ENCODE data around the gene TMOD1.

The TMOD1 gene

DNA sequence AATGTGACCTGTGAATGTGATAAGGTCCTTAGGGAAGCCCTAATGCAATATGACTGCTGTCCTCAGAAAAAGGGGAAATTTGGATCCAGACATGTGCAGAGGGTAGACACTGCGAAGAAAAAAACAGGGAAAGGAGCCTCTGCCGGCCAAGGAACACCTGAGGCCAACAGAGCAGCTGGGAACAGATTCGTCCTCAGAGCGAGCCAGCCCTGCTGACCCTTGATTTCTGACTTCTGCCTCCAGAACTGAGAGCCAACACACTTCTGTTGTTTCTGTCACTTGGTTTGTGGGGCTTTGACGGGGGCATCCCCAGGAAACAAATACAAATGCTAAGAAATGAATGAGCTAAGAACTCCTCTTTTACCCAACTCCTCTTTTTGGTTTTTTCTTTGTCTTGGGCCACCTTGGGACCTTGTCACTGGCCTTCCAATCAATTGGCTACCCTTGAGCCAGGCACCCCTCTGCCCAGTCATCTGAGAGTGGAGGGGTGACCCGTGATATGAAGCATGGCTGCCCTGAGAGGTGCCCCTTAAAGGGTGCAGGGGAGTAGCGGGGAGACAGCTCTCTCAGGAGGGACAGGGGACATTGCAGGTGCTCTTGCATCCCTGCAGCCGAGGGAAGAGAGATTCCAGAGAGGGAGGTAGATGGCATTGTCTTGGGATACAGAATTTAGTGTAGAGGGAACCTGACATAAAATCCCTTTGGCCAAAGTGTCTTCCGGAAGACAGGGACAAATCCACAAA lies 16.9 kb downstream of the TMOD1 start:
- Histone ChIP-seq H3K9me3 (ENCODE audit: control insufficient read depth, insufficient read depth, low read length) (no peaks in the 10 kb centered on the region), H3K4me3 (ENCODE audit: low read length) (no peak overlapping the region), H3K9me2 (replicated peaks; ENCODE audit: control insufficient read depth, low read length) (no peaks in the 10 kb centered on the region), H3K27me3 (ENCODE audit: control insufficient read depth, low read length) (no peaks in the 10 kb centered on the region; the same call in 1 of the 2 replicates), H3K79me2 (ENCODE audit: control insufficient read depth, low read length) (no peaks in the 10 kb centered on the region), H3F3A (ENCODE audit: control insufficient read depth, insufficient read depth) (no peaks in the 10 kb centered on the region), H3K36me3 (ENCODE audit: control insufficient read depth, low read length) (no peaks in the 10 kb centered on the region), H3K4me2 (ENCODE audit: low read length) (no peak overlapping the region), H3K27ac (ENCODE audit: low read depth, low read length) (no peak overlapping the region), H4K20me1 (ENCODE audit: control insufficient read depth, insufficient read depth, low read depth, low read length) (no peaks in the 10 kb centered on the region), H3K4me1 (ENCODE audit: control insufficient read depth, low read length) (no peaks in the 10 kb centered on the region)
- no peak for TF ChIP-seq EZH2phosphoT487 (IDR thresholded peaks at IDR 0.05; ENCODE audit: borderline replicate concordance, low read length)
- TF ChIP-seq, protein P1, sequence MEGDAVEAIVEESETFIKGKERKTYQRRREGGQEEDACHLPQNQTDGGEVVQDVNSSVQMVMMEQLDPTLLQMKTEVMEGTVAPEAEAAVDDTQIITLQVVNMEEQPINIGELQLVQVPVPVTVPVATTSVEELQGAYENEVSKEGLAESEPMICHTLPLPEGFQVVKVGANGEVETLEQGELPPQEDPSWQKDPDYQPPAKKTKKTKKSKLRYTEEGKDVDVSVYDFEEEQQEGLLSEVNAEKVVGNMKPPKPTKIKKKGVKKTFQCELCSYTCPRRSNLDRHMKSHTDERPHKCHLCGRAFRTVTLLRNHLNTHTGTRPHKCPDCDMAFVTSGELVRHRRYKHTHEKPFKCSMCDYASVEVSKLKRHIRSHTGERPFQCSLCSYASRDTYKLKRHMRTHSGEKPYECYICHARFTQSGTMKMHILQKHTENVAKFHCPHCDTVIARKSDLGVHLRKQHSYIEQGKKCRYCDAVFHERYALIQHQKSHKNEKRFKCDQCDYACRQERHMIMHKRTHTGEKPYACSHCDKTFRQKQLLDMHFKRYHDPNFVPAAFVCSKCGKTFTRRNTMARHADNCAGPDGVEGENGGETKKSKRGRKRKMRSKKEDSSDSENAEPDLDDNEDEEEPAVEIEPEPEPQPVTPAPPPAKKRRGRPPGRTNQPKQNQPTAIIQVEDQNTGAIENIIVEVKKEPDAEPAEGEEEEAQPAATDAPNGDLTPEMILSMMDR (IDR thresholded peaks at IDR 0.05; ENCODE audit: low read depth, low read length, poor library complexity, severe bottlenecking), result no peak

DNA sequence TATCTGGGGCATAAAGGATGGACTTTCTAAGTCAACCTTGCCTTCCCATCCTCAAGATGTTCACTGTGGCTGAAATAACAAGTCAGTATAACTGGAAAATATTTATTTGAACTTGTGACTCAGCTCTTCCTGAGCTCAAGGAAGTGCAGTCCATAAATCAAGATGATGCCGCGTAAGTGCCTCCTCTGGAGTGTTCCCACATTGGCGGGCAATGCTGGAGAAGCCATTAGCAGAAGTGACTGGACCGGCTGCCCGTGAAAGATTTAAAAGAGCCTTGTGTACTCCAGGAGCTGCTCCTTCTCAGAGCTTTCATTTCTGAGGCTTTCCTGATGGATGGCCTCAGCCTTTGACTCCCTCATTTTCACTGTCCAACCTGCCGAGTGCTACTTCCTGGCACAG lies 17.4 kb downstream of the TMOD1 start:
- Histone ChIP-seq H4K20me1 (ENCODE audit: control insufficient read depth, insufficient read depth, low read depth, low read length) (no peaks in the 10 kb centered on the region), H3K27me3 (ENCODE audit: control insufficient read depth, low read length) (peaks cover 1% of the 10 kb centered on the region; the same call in 1 of the 2 replicates), H3K4me1 (ENCODE audit: control insufficient read depth, low read length) (no peaks in the 10 kb centered on the region), H3K79me2 (ENCODE audit: control insufficient read depth, low read length) (no peaks in the 10 kb centered on the region), H3K9me3 (ENCODE audit: control insufficient read depth, insufficient read depth, low read length) (no peaks in the 10 kb centered on the region), H3K36me3 (ENCODE audit: control insufficient read depth, low read length) (no peaks in the 10 kb centered on the region), H3F3A (ENCODE audit: control insufficient read depth, insufficient read depth) (no peaks in the 10 kb centered on the region), H3K27ac (ENCODE audit: low read depth, low read length) (no peak overlapping the region), H3K9me2 (replicated peaks; ENCODE audit: control insufficient read depth, low read length) (no peaks in the 10 kb centered on the region), H3K4me2 (ENCODE audit: low read length) (no peak overlapping the region), H3K4me3 (ENCODE audit: low read length) (no peak overlapping the region)
- TF ChIP-seq, protein P1 (IDR thresholded peaks at IDR 0.05; ENCODE audit: low read depth, low read length, poor library complexity, severe bottlenecking), result no peak
- TF ChIP-seq EZH2phosphoT487 (IDR thresholded peaks at IDR 0.05; ENCODE audit: borderline replicate concordance, low read length), result no peak

DNA sequence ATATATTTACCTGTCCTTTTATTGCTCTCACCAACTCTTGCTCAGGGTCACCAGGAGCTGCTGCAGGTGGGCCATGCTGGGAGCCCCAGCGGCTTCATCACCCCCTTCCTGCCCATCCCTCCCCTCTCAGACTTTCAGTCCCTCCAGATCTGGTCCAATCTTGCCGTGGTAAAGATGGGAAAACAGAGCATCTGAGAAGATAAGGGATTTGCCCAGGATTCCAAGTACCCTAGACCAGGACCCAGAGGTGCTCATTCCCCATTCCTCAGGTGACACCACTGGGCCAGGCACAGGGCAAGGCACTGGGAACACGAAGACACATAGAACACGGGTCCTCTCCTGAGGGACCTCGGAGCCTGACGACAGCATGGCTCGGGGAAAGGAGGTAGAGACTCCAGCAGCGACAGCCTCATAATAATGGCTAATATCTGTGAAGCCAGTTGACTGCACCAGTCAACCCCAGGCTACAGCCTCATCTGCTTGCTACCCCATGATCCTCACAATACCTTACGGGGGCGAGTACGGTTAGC lies 18.0 kb downstream of the TMOD1 start:
- no peak for TF ChIP-seq EZH2phosphoT487 (IDR thresholded peaks at IDR 0.05; ENCODE audit: borderline replicate concordance, low read length)
- TF ChIP-seq, protein P1 (IDR thresholded peaks at IDR 0.05; ENCODE audit: low read depth, low read length, poor library complexity, severe bottlenecking), result no peak

More for the DNA sequence above, 18.0 kb downstream of the TMOD1 start:
- no peaks in the 10 kb centered on the region for H3K9me2 ChIP-seq (replicated peaks; ENCODE audit: control insufficient read depth, low read length)
- no peaks in the 10 kb centered on the region for H3F3A ChIP-seq (ENCODE audit: control insufficient read depth, insufficient read depth)
- H3K36me3 ChIP-seq (ENCODE audit: control insufficient read depth, low read length), result no peaks in the 10 kb centered on the region
- H4K20me1 ChIP-seq (ENCODE audit: control insufficient read depth, insufficient read depth, low read depth, low read length), result no peaks in the 10 kb centered on the region
- no peaks in the 10 kb centered on the region for H3K4me1 ChIP-seq (ENCODE audit: control insufficient read depth, low read length)
- no peaks in the 10 kb centered on the region for H3K79me2 ChIP-seq (ENCODE audit: control insufficient read depth, low read length)
- no peaks in the 10 kb centered on the region for H3K9me3 ChIP-seq (ENCODE audit: control insufficient read depth, insufficient read depth, low read length)
- H3K27ac ChIP-seq (ENCODE audit: low read depth, low read length), result no peak overlapping the region
- no peak overlapping the region for H3K4me3 ChIP-seq (ENCODE audit: low read length)
- H3K27me3 ChIP-seq (ENCODE audit: control insufficient read depth, low read length), result peaks cover 2% of the 10 kb centered on the region; the same call in 1 of the 2 replicates
- no peak overlapping the region for H3K4me2 ChIP-seq (ENCODE audit: low read length)

Data from DOHH2 (cell line).